C4-2B (cell line): ENCODE data around the gene SECISBP2.

Source experiments
- ZFX ChIP-seq: fragments of 450-650 bp; IDR thresholded peaks from 2 replicates; pipeline ENCODE4 v1.6.1; 2017
- TF ChIP-seq, protein P1 (sequence below): fragments of 450-650 bp; conservative IDR thresholded peaks from 2 replicates; pipeline ENCODE4 v1.5.1; 2017; ENCODE audit warnings: mild to moderate bottlenecking

- TF ChIP-seq, protein P1, sequence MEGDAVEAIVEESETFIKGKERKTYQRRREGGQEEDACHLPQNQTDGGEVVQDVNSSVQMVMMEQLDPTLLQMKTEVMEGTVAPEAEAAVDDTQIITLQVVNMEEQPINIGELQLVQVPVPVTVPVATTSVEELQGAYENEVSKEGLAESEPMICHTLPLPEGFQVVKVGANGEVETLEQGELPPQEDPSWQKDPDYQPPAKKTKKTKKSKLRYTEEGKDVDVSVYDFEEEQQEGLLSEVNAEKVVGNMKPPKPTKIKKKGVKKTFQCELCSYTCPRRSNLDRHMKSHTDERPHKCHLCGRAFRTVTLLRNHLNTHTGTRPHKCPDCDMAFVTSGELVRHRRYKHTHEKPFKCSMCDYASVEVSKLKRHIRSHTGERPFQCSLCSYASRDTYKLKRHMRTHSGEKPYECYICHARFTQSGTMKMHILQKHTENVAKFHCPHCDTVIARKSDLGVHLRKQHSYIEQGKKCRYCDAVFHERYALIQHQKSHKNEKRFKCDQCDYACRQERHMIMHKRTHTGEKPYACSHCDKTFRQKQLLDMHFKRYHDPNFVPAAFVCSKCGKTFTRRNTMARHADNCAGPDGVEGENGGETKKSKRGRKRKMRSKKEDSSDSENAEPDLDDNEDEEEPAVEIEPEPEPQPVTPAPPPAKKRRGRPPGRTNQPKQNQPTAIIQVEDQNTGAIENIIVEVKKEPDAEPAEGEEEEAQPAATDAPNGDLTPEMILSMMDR = no peak
- no peak for TF ChIP-seq ZFX
Measured at GRCh38 chr9:89366711-89367110, 48.4 kb downstream of the SECISBP2 start.
